Spleen (tissue), 7 donors: ENCODE data around the gene CKLF.

Source experiments
- POLR2AphosphoS5 ChIP-seq, 3 donors: sonication (generic); formaldehyde crosslinking; IDR thresholded peaks; one replicate each; pipeline ENCODE4 v1.5.1; 2017; ENCODE audit warnings: antibody characterized with exemption in 3 of 3
- TF ChIP-seq, protein P1 (sequence below), 11 experiments: fragments of 200-600 bp in 7 of 11; fragments of 450-650 bp in 4 of 11; sonication (generic) in 4 of 11; IDR thresholded peaks in 8 of 11; conservative IDR thresholded peaks in 3 of 11; 1 replicate in 7 of 11; 2 replicates in 4 of 11; pipeline versions ENCODE4 v1.4.0 to v1.8.0; 2016 to 2021; ENCODE audit warnings: antibody characterized with exemption in 11 of 11, inconsistent platforms in 4 of 11, mild to moderate bottlenecking in 1 of 11
- donor health status: DM: no; HTN: no; CAD: no; lungs with moderate emphysema.
- donor health status: DM: no; HTN: no; CAD: no.
- donor health status: DM: no; HTN: no; CAD: no.

DNA sequence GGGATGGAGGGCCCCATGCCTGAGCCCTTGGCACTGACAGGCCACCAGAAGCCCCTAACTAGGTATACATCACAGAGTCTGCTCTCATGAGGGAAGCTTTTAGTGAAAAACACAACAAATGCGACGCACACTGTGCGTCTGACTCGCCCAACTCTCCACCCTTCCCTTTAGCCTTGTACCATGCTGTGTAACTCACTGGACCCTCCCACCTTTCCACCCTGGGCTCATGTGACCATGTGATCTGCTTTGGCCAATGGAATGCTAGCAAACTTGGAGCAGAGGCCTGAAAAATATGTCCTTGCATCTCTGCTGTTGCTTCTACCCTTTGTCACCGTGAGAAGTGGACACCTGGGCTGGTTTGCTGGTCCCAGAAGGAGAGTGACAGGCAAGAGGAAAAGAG lies 24.1 kb upstream of the CKLF start:
- TF ChIP-seq, protein P1, sequence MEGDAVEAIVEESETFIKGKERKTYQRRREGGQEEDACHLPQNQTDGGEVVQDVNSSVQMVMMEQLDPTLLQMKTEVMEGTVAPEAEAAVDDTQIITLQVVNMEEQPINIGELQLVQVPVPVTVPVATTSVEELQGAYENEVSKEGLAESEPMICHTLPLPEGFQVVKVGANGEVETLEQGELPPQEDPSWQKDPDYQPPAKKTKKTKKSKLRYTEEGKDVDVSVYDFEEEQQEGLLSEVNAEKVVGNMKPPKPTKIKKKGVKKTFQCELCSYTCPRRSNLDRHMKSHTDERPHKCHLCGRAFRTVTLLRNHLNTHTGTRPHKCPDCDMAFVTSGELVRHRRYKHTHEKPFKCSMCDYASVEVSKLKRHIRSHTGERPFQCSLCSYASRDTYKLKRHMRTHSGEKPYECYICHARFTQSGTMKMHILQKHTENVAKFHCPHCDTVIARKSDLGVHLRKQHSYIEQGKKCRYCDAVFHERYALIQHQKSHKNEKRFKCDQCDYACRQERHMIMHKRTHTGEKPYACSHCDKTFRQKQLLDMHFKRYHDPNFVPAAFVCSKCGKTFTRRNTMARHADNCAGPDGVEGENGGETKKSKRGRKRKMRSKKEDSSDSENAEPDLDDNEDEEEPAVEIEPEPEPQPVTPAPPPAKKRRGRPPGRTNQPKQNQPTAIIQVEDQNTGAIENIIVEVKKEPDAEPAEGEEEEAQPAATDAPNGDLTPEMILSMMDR (IDR thresholded peaks at IDR 0.05 in 8 of 11, conservative IDR thresholded peaks at IDR 0.05 in 3 of 11) = no peak
- TF ChIP-seq POLR2AphosphoS5 (IDR thresholded peaks at IDR 0.05) = no peak
